Endothelial cell of umbilical vein (primary cell): ENCODE measurements around the gene COL1A2. TPM values are rescaled to one million over a fixed set of nuclear protein-coding genes. Genes with fewer than 3 reads are reported as not detected.

Experiments
- BruUV-seq: library from RNA; stranded (reverse); fragments of 400-500 nt; replicated peaks from 2 replicates; lab custom pipeline; 2021; lab: Mats Ljungman, UMichigan
- CTCF ChIA-PET: fragments of 300-600, 350-600 bp; sonication (Branson Sonifier 250); formaldehyde crosslinking; loops from one replicate; lab custom pipeline; 2021; ENCODE audit warnings: antibody characterized with exemption, inconsistent platforms; lab: Charles Lee
- POLR2A ChIA-PET: fragments of 300-600, 350-600 bp; sonication (Branson Sonifier 250); formaldehyde crosslinking; loops from one replicate; lab custom pipeline; 2021; ENCODE audit warnings: antibody characterized with exemption, inconsistent platforms; lab: Charles Lee
- DNase-seq: peaks from one replicate; pipeline ENCODE4 v3.0.0-alpha.2; 2011; ENCODE audit warnings: low read depth, low spot score
- FAIRE-seq: peaks from 2 replicates; lab custom pipeline; 2011; peaks lifted over from hg19 to GRCh38; lab: Jason Lieb, UNC
- H2AFZ ChIP-seq: 2 replicates; pipeline ENCODE4 v1.6.0; 2012; ENCODE audit warnings: low read depth, low read length, control low read depth, inconsistent platforms
- H3K27ac ChIP-seq: 2 replicates; pipeline ENCODE4 v1.5.1; 2011; ENCODE audit warnings: low read depth, mild to moderate bottlenecking, control low read depth, low read length, moderate library complexity; ENCODE audit not compliant: insufficient read depth
- H3K27me3 ChIP-seq, 2 experiments: 2 replicates each; pipeline versions ENCODE4 v1.6.0 to v1.6.1; 2011; ENCODE audit warnings: low read length in 2 of 2, mixed read lengths in 1 of 2; ENCODE audit not compliant: control insufficient read depth in 2 of 2, insufficient read depth in 2 of 2
- H3K36me3 ChIP-seq, 2 experiments: 2 replicates in 1 of 2; 3 replicates in 1 of 2; pipeline ENCODE4 v1.5.1; 2011; ENCODE audit warnings: low read length in 2 of 2, mild to moderate bottlenecking in 1 of 2, moderate library complexity in 1 of 2; ENCODE audit not compliant: control insufficient read depth in 2 of 2, insufficient read depth in 2 of 2; ENCODE audit errors: extremely low read depth in 1 of 2
- H3K4me1 ChIP-seq: 3 replicates; pipeline ENCODE4 v1.5.1; 2011; ENCODE audit warnings: mild to moderate bottlenecking, low read length; ENCODE audit not compliant: control insufficient read depth, insufficient read depth; ENCODE audit errors: extremely low read depth
- H3K4me2 ChIP-seq: 2 replicates; pipeline ENCODE4 v1.6.1; 2011; ENCODE audit warnings: low read length, control low read depth, mixed read lengths; ENCODE audit not compliant: insufficient read depth
- H3K4me3 ChIP-seq, 3 experiments: fragments of 200-600 bp in 1 of 3; sonication (generic), shearing (Covaris generic) in 1 of 3; replicated peaks in 1 of 3; 2 replicates each; pipeline ENCODE4 v1.5.1; 2011 to 2016; ENCODE audit warnings: control low read depth in 3 of 3, low read length in 3 of 3, mild to moderate bottlenecking in 2 of 3, inconsistent platforms in 1 of 3, low read depth in 1 of 3, moderate library complexity in 1 of 3; ENCODE audit not compliant: insufficient read depth in 1 of 3
- H3K79me2 ChIP-seq: 2 replicates; pipeline ENCODE4 v1.6.0; 2012; ENCODE audit warnings: low read length, inconsistent platforms; ENCODE audit not compliant: control insufficient read depth, insufficient read depth
- H3K9ac ChIP-seq: replicated peaks from 2 replicates; pipeline ENCODE3; 2011; ENCODE audit warnings: low read length, control low read depth; ENCODE audit not compliant: insufficient read depth; ENCODE audit errors: extremely low read depth
- H3K9me1 ChIP-seq: replicated peaks from 3 replicates; pipeline ENCODE4 v1.6.0; 2011; ENCODE audit warnings: mild to moderate bottlenecking, low read length; ENCODE audit not compliant: control insufficient read depth, insufficient read depth; ENCODE audit errors: extremely low read depth
- H3K9me3 ChIP-seq: replicated peaks from 2 replicates; pipeline ENCODE4 v1.5.1; 2012; ENCODE audit warnings: low read length, inconsistent platforms; ENCODE audit not compliant: control insufficient read depth, insufficient read depth
- H4K20me1 ChIP-seq: replicated peaks from 2 replicates; pipeline ENCODE3; 2011; ENCODE audit warnings: mild to moderate bottlenecking, low read length; ENCODE audit not compliant: control insufficient read depth, insufficient read depth; ENCODE audit errors: extremely low read depth
- EZH2 ChIP-seq: IDR thresholded peaks from 2 replicates; pipeline ENCODE4 v1.6.1; 2012; ENCODE audit warnings: borderline replicate concordance, low read depth, mild to moderate bottlenecking, moderate library complexity, low read length, inconsistent platforms; ENCODE audit not compliant: severe bottlenecking
- FOS ChIP-seq: IDR thresholded peaks from 2 replicates; pipeline ENCODE4 v1.6.1; 2011; ENCODE audit warnings: mild to moderate bottlenecking, low read length, moderate library complexity, borderline replicate concordance; ENCODE audit not compliant: insufficient read depth
- GATA2 ChIP-seq: IDR thresholded peaks from 2 replicates; pipeline ENCODE4 v1.7.0; 2011; ENCODE audit warnings: low read depth, mild to moderate bottlenecking, moderate library complexity, mixed read lengths, low read length; ENCODE audit not compliant: insufficient read length, insufficient read depth
- JUN ChIP-seq: IDR thresholded peaks from 2 replicates; pipeline ENCODE4 v1.6.1; 2011; ENCODE audit warnings: borderline replicate concordance, low read depth; ENCODE audit not compliant: insufficient read length, insufficient read depth
- MYC ChIP-seq: IDR thresholded peaks from one replicate; pipeline ENCODE4 v1.6.1; 2011; ENCODE audit warnings: mild to moderate bottlenecking, low read depth, low read length
- POLR2A ChIP-seq: IDR thresholded peaks from 2 replicates; pipeline ENCODE4 v1.6.1; 2012; ENCODE audit warnings: low read depth, mild to moderate bottlenecking, control low read depth, low read length
- POLR2AphosphoS5 ChIP-seq: IDR thresholded peaks from 2 replicates; pipeline ENCODE4 v1.6.1; 2012; ENCODE audit warnings: low read depth, mild to moderate bottlenecking, control low read depth, low read length, moderate library complexity; ENCODE audit not compliant: insufficient read depth
- dilution Hi-C: fragments of 300-500 bp; cut with MboI; formaldehyde crosslinking; loops from one replicate; pipeline ENCODE4 v1.15.0; 2019; ENCODE audit warnings: low sequenced_read_pairs; ENCODE audit not compliant: extremely low pct_ligation_motif_present
- intact Hi-C: fragments of 100-400 bp; cut with micrococcal nuclease; formaldehyde crosslinking; loops from one replicate; pipeline ENCODE4 v1.10.0; 2022
- polyA plus RNA-seq, 4 experiments: library from polyadenylated mRNA; depleted of rRNA in 3 of 4; stranded (reverse) in 3 of 4; unstranded in 1 of 4; fragments of >200 nt; gene quantifications; 2 replicates each; pipeline versions ENCODE4 v1.2.1 to v1.2.3, GENCODE V29; 2011 to 2012; ENCODE audit warnings: missing spikeins in 1 of 4
- total RNA-seq: library from RNA; stranded (reverse); gene quantifications from 2 replicates; pipeline ENCODE4 v1.2.3, GENCODE V29; 2021
- TF ChIP-seq, protein P1 (sequence below): IDR thresholded peaks from 2 replicates; pipeline ENCODE4 v1.6.1; 2011; ENCODE audit not compliant: insufficient read depth, insufficient read length
- TF ChIP-seq, protein P2 (sequence below), 2 donors: IDR thresholded peaks; 1 replicate in 1 of 2; 2 replicates in 1 of 2; pipeline ENCODE4 v1.5.1; 2011; ENCODE audit warnings: low read length in 2 of 2, mild to moderate bottlenecking in 2 of 2, moderate library complexity in 2 of 2, control low read depth in 1 of 2, inconsistent platforms in 1 of 2, low read depth in 1 of 2; ENCODE audit not compliant: insufficient read depth in 1 of 2; ENCODE audit errors: extremely low read depth in 1 of 2

Gene COL1A2
- total and polyA plus RNA-seq, 2 donors (not counting 3 experiments of a cell fraction or from before 2014, with no cell fraction given) = 28.9 to 40.8 TPM

DNA sequence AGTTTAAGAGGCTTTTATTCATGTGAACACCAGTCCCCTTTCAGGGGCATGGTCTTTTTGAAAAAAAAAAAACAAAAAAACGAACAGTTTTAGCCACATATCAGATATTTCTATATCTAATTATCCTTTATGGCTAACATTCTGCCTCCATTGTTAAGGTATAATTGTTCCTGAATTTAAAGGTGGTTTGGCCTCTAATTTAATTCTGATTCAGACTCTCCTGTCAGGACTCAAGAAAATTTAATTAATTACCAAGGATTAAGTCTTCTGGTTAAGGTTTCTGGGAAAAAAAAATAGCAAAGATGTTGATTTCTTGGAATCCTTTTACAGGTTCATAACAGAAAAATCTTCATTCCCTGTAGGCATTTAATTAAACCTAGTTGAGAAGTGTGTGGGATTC, 27.4 kb downstream of the COL1A2 start:
- H3K9me3 ChIP-seq = no peaks in the 10 kb centered on the region
- no peaks in the 10 kb centered on the region for H3K9me1 ChIP-seq
- H3K36me3 ChIP-seq = peaks cover 0 to 3% of the 10 kb centered on the region in 2 experiments
- no peaks in the 10 kb centered on the region for H3K4me1 ChIP-seq
- POLR2A ChIA-PET = no interaction called here
- CTCF ChIA-PET = no interaction called here
- FAIRE-seq (no peak), DNase-seq (no peak)
- no peak overlapping the region for H3K4me2 ChIP-seq
- intact Hi-C loops (no loop called here), dilution Hi-C loops (no loop called here)
- H2AFZ ChIP-seq = no peak overlapping the region
- H3K4me3 ChIP-seq = no peak overlapping the region
- no peak overlapping the region for H3K9ac ChIP-seq
- no TSS peak for BruUV-seq
- no peaks in the 10 kb centered on the region for H4K20me1 ChIP-seq
- TF ChIP-seq, protein P1, sequence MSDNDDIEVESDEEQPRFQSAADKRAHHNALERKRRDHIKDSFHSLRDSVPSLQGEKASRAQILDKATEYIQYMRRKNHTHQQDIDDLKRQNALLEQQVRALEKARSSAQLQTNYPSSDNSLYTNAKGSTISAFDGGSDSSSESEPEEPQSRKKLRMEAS = no peak
- TF ChIP-seq JUN (no peak), POLR2AphosphoS5 (no peak), POLR2A (no peak), EZH2 (no peak), MYC (no peak), FOS (no peak), GATA2 (no peak)
- TF ChIP-seq, protein P2, sequence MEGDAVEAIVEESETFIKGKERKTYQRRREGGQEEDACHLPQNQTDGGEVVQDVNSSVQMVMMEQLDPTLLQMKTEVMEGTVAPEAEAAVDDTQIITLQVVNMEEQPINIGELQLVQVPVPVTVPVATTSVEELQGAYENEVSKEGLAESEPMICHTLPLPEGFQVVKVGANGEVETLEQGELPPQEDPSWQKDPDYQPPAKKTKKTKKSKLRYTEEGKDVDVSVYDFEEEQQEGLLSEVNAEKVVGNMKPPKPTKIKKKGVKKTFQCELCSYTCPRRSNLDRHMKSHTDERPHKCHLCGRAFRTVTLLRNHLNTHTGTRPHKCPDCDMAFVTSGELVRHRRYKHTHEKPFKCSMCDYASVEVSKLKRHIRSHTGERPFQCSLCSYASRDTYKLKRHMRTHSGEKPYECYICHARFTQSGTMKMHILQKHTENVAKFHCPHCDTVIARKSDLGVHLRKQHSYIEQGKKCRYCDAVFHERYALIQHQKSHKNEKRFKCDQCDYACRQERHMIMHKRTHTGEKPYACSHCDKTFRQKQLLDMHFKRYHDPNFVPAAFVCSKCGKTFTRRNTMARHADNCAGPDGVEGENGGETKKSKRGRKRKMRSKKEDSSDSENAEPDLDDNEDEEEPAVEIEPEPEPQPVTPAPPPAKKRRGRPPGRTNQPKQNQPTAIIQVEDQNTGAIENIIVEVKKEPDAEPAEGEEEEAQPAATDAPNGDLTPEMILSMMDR (IDR thresholded peaks at IDR 0.05; ENCODE audit: extremely low read depth in 1 of 2, insufficient read depth in 1 of 2, low read depth in 1 of 2, low read length in 2 of 2) = no peak
- no peaks in the 10 kb centered on the region for H3K79me2 ChIP-seq
- no peak overlapping the region for H3K27ac ChIP-seq
- no peaks in the 10 kb centered on the region for H3K27me3 ChIP-seq
